ENCODE measurements around the gene PRDM7. TPM values are rescaled to one million over a fixed set of nuclear protein-coding genes. Genes with fewer than 3 reads are reported as not detected.

The PRDM7 gene
- total RNA-seq, 1 experiment from 2014 or later, result not detected

GRCh38 chr16:90044111-90044551, 33.0 kb downstream of the PRDM7 start:
- ChIA-PET POLR2A (ENCODE audit: low non-redundant PET) (no interaction called here), CTCF (no interaction called here)
- Histone ChIP-seq H3K27ac (ENCODE audit: low read depth, low read length, poor library complexity, severe bottlenecking) (no peak overlapping the region), H3K27me3 (replicated peaks; ENCODE audit: insufficient read depth, low read depth, low read length, poor library complexity) (no peaks in the 10 kb centered on the region), H3K4me3 (ENCODE audit: low read depth, low read length, poor library complexity, severe bottlenecking) (no peak overlapping the region), H3K9me3 (ENCODE audit: low read depth, low read length, poor library complexity, severe bottlenecking) (no peaks in the 10 kb centered on the region), H3K36me3 (ENCODE audit: insufficient read depth, low read length, poor library complexity, severe bottlenecking) (peaks cover 8% of the 10 kb centered on the region), H3K4me1 (ENCODE audit: insufficient read depth, low read length, poor library complexity, severe bottlenecking) (peaks cover 10% of the 10 kb centered on the region)
- DNase-seq (ENCODE audit: low spot score), result no peak
- BruUV-seq (replicated peaks), result TSS peak; percentile 58
- TF ChIP-seq, protein P1, sequence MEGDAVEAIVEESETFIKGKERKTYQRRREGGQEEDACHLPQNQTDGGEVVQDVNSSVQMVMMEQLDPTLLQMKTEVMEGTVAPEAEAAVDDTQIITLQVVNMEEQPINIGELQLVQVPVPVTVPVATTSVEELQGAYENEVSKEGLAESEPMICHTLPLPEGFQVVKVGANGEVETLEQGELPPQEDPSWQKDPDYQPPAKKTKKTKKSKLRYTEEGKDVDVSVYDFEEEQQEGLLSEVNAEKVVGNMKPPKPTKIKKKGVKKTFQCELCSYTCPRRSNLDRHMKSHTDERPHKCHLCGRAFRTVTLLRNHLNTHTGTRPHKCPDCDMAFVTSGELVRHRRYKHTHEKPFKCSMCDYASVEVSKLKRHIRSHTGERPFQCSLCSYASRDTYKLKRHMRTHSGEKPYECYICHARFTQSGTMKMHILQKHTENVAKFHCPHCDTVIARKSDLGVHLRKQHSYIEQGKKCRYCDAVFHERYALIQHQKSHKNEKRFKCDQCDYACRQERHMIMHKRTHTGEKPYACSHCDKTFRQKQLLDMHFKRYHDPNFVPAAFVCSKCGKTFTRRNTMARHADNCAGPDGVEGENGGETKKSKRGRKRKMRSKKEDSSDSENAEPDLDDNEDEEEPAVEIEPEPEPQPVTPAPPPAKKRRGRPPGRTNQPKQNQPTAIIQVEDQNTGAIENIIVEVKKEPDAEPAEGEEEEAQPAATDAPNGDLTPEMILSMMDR (conservative IDR thresholded peaks at IDR 0.05; ENCODE audit: low read depth, low read length), result no peak
- TF ChIP-seq EZH2 (IDR thresholded peaks at IDR 0.05; ENCODE audit: borderline replicate concordance, low read depth, low read length, poor library complexity, severe bottlenecking), result no peak
- intact Hi-C loops (cut with micrococcal nuclease; ENCODE audit: unreplicated experiment), result no loop called here

- no TSS peak for BruUV-seq (replicated peaks)
- Histone ChIP-seq H3K4me1 (ENCODE audit: insufficient read depth, low read length, poor library complexity, severe bottlenecking) (peaks cover 10% of the 10 kb centered on the region), H3K36me3 (ENCODE audit: insufficient read depth, low read length, poor library complexity, severe bottlenecking) (peaks cover 14% of the 10 kb centered on the region), H3K27ac (ENCODE audit: low read depth, low read length, poor library complexity, severe bottlenecking) (no peak overlapping the region), H3K9me3 (ENCODE audit: low read depth, low read length, poor library complexity, severe bottlenecking) (no peaks in the 10 kb centered on the region), H3K4me3 (ENCODE audit: low read depth, low read length, poor library complexity, severe bottlenecking) (no peak overlapping the region), H3K27me3 (replicated peaks; ENCODE audit: insufficient read depth, low read depth, low read length, poor library complexity) (no peaks in the 10 kb centered on the region)
- TF ChIP-seq EZH2 (IDR thresholded peaks at IDR 0.05; ENCODE audit: borderline replicate concordance, low read depth, low read length, poor library complexity, severe bottlenecking), result no peak
- TF ChIP-seq, protein P1 (conservative IDR thresholded peaks at IDR 0.05; ENCODE audit: low read depth, low read length), result no peak
- ChIA-PET CTCF (no interaction called here), POLR2A (ENCODE audit: low non-redundant PET) (no interaction called here)
- intact Hi-C loops (cut with micrococcal nuclease; ENCODE audit: unreplicated experiment), result no loop called here
- DNase-seq (ENCODE audit: low spot score), result no peak
These were observed 33.6 kb downstream of the PRDM7 start for GRCh38 chr16:90043526-90043925.

DNA sequence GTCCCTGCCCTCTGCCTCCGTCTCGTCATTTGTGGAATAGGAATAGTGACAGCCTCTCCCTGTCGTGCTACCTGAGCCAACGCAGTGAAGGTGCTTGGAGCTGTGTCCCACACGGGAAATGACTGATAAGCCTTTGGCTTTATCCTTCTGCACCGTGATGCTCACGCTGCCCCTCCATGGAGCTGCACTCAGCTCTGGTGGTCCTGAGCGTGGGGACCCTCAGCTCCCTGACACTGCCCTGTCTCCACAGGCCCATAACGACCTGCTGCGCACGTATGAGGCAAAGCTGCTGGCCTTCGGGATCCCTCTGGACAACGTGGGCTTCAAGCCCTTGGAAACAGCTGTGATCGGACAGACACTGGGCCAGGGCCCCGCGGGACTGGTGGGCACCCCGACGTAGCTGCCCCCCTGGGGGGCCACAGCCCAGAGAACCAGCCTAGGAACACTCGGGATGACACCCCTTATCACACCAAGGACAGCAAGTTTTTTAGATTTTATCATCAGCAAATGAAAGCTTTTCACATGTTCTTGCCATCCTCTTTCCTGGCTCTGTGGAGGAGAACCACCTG, 34.1 kb downstream of the PRDM7 start:
- Histone ChIP-seq H3K4me3 (ENCODE audit: low read depth, low read length, poor library complexity, severe bottlenecking) (no peak overlapping the region), H3K36me3 (ENCODE audit: insufficient read depth, low read length, poor library complexity, severe bottlenecking) (peaks cover 18% of the 10 kb centered on the region), H3K27ac (ENCODE audit: low read depth, low read length, poor library complexity, severe bottlenecking) (no peak overlapping the region), H3K27me3 (replicated peaks; ENCODE audit: insufficient read depth, low read depth, low read length, poor library complexity) (no peaks in the 10 kb centered on the region), H3K9me3 (ENCODE audit: low read depth, low read length, poor library complexity, severe bottlenecking) (no peaks in the 10 kb centered on the region), H3K4me1 (ENCODE audit: insufficient read depth, low read length, poor library complexity, severe bottlenecking) (peaks cover 10% of the 10 kb centered on the region)
- no TSS peak for BruUV-seq (replicated peaks)
- POLR2A ChIA-PET (ENCODE audit: low non-redundant PET), result no interaction called here
- intact Hi-C loops (cut with micrococcal nuclease; ENCODE audit: unreplicated experiment), result no loop called here
- CTCF ChIA-PET, result no interaction called here
- no peak for DNase-seq (ENCODE audit: low spot score)
- TF ChIP-seq EZH2 (IDR thresholded peaks at IDR 0.05; ENCODE audit: borderline replicate concordance, low read depth, low read length, poor library complexity, severe bottlenecking), result no peak
- TF ChIP-seq, protein P1 (conservative IDR thresholded peaks at IDR 0.05; ENCODE audit: low read depth, low read length), result no peak

All from A673 (cell line).